ENCODE data around the gene SLC26A3. TPM values are rescaled to one million over a fixed set of nuclear protein-coding genes. Genes with fewer than 3 reads are reported as not detected.

SLC26A3 gene
- total RNA-seq, 1 donor from 2014 or later: not detected

GRCh38 chr7:107847168-107847835, 44.3 kb upstream of the SLC26A3 start:
- Histone ChIP-seq H4K20me1 (ENCODE audit: low read depth) (no peaks in the 10 kb centered on the region), H3K36me3 (no peaks in the 10 kb centered on the region), H3K4me3 (no peak overlapping the region), H3K4me1 (no peaks in the 10 kb centered on the region), H3K27ac (no peak overlapping the region), H3K4me2 (no peak overlapping the region), H3K27me3 (no peaks in the 10 kb centered on the region), H3K9me3 (ENCODE audit: low read depth) (no peaks in the 10 kb centered on the region), H3F3A (ENCODE audit: low read depth) (no peaks in the 10 kb centered on the region), H3K79me2 (ENCODE audit: low read depth) (no peaks in the 10 kb centered on the region), H3K9ac (no peak overlapping the region), H2AFZ (replicated peaks) (no peak overlapping the region)
- TF ChIP-seq CTCF (IDR thresholded peaks at IDR 0.05): no peak
- TF ChIP-seq EZH2phosphoT487 (IDR thresholded peaks at IDR 0.05): no peak
- no peak for TF ChIP-seq EZH2 (IDR thresholded peaks at IDR 0.05)
- no peaks in the 10 kb centered on the region for H3K27me3 Mint-ChIP-seq (ENCODE audit: insufficient read depth, low read depth)
- DNase-seq (ENCODE audit: low spot score): no peak
- no peak overlapping the region for H3K4me3 Mint-ChIP-seq
- H3K36me3 Mint-ChIP-seq: no peaks in the 10 kb centered on the region
- H3K27ac Mint-ChIP-seq: no peak overlapping the region
- H3K4me1 Mint-ChIP-seq: no peaks in the 10 kb centered on the region
- H3K9me3 Mint-ChIP-seq: peaks cover 10% of the 10 kb centered on the region

- Histone ChIP-seq H3K4me1 (no peaks in the 10 kb centered on the region), H3K9me3 (ENCODE audit: low read depth) (no peaks in the 10 kb centered on the region), H3K27ac (no peak overlapping the region), H3K36me3 (no peaks in the 10 kb centered on the region), H3K9ac (no peak overlapping the region), H2AFZ (replicated peaks) (no peak overlapping the region), H3K27me3 (no peaks in the 10 kb centered on the region), H4K20me1 (ENCODE audit: low read depth) (no peaks in the 10 kb centered on the region), H3K79me2 (ENCODE audit: low read depth) (no peaks in the 10 kb centered on the region), H3K4me2 (no peak overlapping the region), H3K4me3 (no peak overlapping the region), H3F3A (ENCODE audit: low read depth) (no peaks in the 10 kb centered on the region)
- no peaks in the 10 kb centered on the region for H3K27me3 Mint-ChIP-seq (ENCODE audit: insufficient read depth, low read depth)
- TF ChIP-seq CTCF (IDR thresholded peaks at IDR 0.05) (no peak), EZH2 (IDR thresholded peaks at IDR 0.05) (no peak), EZH2phosphoT487 (IDR thresholded peaks at IDR 0.05) (no peak)
- no peak overlapping the region for H3K4me3 Mint-ChIP-seq
- H3K9me3 Mint-ChIP-seq: peaks cover 10% of the 10 kb centered on the region
- no peak for DNase-seq (ENCODE audit: low spot score)
- no peaks in the 10 kb centered on the region for H3K4me1 Mint-ChIP-seq
- no peak overlapping the region for H3K27ac Mint-ChIP-seq
- no peaks in the 10 kb centered on the region for H3K36me3 Mint-ChIP-seq
These were observed 43.3 kb upstream of the SLC26A3 start for GRCh38 chr7:107846324-107846723.

GRCh38 chr7:107843184-107843583, 40.2 kb upstream of the SLC26A3 start:
- TF ChIP-seq EZH2phosphoT487 (IDR thresholded peaks at IDR 0.05) (no peak), EZH2 (IDR thresholded peaks at IDR 0.05) (no peak), CTCF (IDR thresholded peaks at IDR 0.05) (no peak)
- Histone ChIP-seq H3K9me3 (ENCODE audit: low read depth) (no peaks in the 10 kb centered on the region), H3K4me1 (no peaks in the 10 kb centered on the region), H3K36me3 (no peaks in the 10 kb centered on the region), H3K4me3 (no peak overlapping the region), H3K27me3 (no peaks in the 10 kb centered on the region), H3K4me2 (no peak overlapping the region), H3K9ac (no peak overlapping the region), H4K20me1 (ENCODE audit: low read depth) (no peaks in the 10 kb centered on the region), H3K79me2 (ENCODE audit: low read depth) (no peaks in the 10 kb centered on the region), H3F3A (ENCODE audit: low read depth) (no peaks in the 10 kb centered on the region), H2AFZ (replicated peaks) (no peak overlapping the region), H3K27ac (no peak overlapping the region)
- Mint-ChIP-seq H3K4me1 (no peaks in the 10 kb centered on the region), H3K27me3 (ENCODE audit: insufficient read depth, low read depth) (no peaks in the 10 kb centered on the region), H3K36me3 (no peaks in the 10 kb centered on the region), H3K27ac (no peak overlapping the region), H3K4me3 (no peak overlapping the region), H3K9me3 (peaks cover 7% of the 10 kb centered on the region)
- DNase-seq (ENCODE audit: low spot score): no peak
